Fibroblast of lung (primary cell): ENCODE results near the gene MKNK1.

Experiments
- CTCF ChIP-seq, 2 donors: IDR thresholded peaks in 1 of 2; conservative IDR thresholded peaks in 1 of 2; 1 replicate in 1 of 2; 2 replicates in 1 of 2; pipeline ENCODE4 v1.5.1; 2011 to 2012; ENCODE audit warnings: low read length in 2 of 2, control low read depth in 1 of 2, inconsistent platforms in 1 of 2, low read depth in 1 of 2, mild to moderate bottlenecking in 1 of 2
- EZH2 ChIP-seq: IDR thresholded peaks from 2 replicates; pipeline ENCODE4 v1.5.1; 2012; ENCODE audit warnings: low read length, control low read depth, mild to moderate bottlenecking; ENCODE audit errors: missing control alignments

GRCh38 chr1:46523496-46524353 lies 80.3 kb downstream of the MKNK1 start:
- TF ChIP-seq CTCF (conservative IDR thresholded peaks at IDR 0.05 in 1 of 2, IDR thresholded peaks at IDR 0.05 in 1 of 2; ENCODE audit: low read depth in 1 of 2, low read length in 2 of 2), result no peak
- no peak for TF ChIP-seq EZH2
